HG03280 (cell line): Measurements from ENCODE around the gene RNF31.
A peak's percentile ranks its signal among the peaks of the same experiment; 100 is the strongest.

ENCODE experiments used
- ATAC-seq: cut with Tn5 transposase; IDR thresholded peaks from one replicate; pipeline ENCODE4 v1.9.1; 2021; ENCODE audit warnings: mild to moderate bottlenecking, moderate library complexity; ENCODE audit not compliant: unreplicated experiment

The RNF31 gene

GRCh38 chr14:24116128-24116814 lies 31.0 kb upstream of the RNF31 start:
- no peak for ATAC-seq

GRCh38 chr14:24117179-24117578 lies 30.1 kb upstream of the RNF31 start:
- ATAC-seq: no peak

DNA sequence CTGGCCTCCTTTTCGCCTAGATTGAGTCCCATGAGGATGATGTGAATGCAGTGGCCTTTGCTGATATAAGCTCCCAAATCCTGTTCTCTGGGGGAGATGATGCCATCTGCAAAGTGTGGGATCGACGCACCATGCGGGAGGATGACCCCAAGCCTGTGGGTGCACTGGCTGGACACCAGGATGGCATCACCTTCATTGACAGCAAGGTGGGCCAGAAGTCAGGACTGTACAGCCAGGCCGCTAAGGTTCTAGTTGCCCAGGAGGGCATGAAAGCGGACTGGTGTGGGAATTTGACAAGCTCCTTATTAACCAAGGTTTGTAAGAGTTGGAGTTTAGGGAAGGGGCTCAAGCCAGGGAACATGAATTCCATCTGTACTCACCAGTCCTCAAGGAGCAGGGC lies 27.6 kb upstream of the RNF31 start:
- ATAC-seq: no peak

DNA sequence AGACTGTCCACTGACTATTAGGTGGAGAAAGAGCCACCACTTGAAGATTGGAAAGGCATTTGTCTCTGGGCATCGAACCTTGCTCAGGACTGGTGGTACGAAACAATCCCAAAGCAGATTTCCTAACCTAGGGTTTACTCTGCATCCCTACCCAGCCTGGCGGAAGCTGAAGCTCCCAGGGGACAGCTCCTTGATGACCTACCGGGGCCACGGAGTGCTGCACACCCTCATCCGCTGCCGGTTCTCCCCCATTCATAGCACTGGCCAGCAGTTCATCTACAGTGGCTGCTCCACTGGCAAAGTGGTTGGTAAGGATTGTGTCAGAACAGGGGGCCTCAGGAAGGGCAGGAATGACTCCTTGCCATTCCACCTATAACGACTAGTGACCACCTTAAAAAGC lies 26.1 kb upstream of the RNF31 start:
- ATAC-seq: no peak

- no peak for ATAC-seq
These were observed 24.9 kb upstream of the RNF31 start for GRCh38 chr14:24122416-24122815.

- no peak for ATAC-seq
These were observed 24.4 kb upstream of the RNF31 start for GRCh38 chr14:24122898-24123297.

- ATAC-seq: no peak
These were observed 23.6 kb upstream of the RNF31 start for GRCh38 chr14:24123424-24124417.

DNA sequence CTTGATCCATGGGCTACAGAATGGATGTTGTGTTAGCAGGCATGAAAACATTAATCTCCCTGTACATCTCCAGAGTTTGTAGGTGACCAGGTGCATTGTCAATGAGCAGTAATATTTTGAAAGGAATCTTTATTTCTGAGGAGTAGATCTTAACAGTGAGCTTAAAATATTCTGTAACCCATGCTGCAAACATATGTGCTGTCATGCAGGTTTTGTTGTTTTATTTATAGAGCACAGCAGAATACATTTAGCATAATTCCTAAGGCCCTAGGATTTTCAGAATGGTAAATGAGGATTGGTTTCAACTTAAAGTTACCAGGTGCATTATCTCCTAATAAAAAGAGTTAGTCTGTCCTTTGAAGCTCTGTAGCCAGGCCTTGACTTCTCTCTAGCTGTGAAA lies 20.4 kb upstream of the RNF31 start:
- no peak for ATAC-seq

DNA sequence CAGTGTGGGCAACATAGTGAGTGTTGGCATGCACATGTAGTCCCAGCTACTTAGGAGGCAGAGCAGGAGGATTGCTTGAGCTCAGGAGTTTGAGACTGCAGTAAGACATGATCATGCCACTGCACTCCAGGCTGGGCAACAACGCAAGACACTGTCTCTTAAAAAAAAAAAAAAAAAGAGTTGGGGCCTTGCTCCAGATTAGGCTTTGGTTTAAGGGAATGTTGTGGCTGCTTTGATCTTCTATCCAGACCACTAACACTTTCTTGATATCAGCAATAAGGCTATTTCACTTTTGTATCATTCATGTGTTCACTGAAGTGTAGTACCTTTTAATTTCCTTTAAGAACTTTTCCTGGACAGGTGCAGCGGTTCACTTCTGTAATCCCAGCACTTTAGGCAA lies 19.6 kb upstream of the RNF31 start:
- ATAC-seq: no peak

- ATAC-seq: no peak
These were observed 17.8 kb upstream of the RNF31 start for GRCh38 chr14:24129410-24129998.

GRCh38 chr14:24130380-24130716 lies 16.9 kb upstream of the RNF31 start, which contains the start of gene FITM1:
Gene FITM1 (plus strand): TSS chr14:24130659. CDS start chr14:24131564, 905 bp downstream.
- no peak for ATAC-seq

DNA sequence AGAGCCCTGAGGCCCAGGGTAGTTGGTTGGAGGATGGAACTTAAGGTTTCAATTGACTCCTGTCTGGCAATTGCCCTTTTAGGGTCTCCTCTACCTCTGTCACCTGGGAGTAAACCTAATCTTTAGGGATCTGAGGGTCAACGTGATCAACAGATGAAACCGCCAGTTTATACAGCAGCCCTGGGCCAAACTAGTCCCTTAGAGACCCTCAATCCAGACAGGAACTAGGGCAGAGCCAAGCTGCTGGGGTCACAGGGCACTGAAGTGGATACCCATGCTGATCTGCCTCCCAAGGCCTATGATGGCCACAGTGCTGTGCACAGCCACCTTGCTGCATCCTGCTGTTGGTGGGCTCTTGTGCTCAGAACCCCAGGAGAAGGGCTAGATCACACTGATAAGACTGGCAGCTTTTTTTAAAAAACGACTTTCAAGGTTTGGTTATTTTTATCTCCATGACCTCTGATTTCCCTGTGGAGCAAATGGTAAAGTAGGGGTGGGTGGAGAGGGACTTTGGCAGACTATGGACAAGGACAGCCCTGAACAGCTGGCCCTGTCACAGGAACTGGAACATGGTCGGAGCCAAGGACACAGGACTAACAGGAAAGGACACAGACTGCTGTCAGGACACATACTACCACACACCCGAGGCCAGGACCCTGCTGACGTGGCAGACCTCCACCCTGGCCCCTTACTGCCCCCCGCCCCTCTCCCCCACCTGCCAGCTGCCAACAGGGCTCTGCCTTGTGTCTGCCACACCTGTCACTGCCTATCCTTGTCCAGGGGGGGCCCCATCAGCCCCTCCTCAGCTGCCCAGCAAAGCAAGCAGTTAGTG lies 16.4 kb upstream of the RNF31 start:
- no peak for ATAC-seq

DNA sequence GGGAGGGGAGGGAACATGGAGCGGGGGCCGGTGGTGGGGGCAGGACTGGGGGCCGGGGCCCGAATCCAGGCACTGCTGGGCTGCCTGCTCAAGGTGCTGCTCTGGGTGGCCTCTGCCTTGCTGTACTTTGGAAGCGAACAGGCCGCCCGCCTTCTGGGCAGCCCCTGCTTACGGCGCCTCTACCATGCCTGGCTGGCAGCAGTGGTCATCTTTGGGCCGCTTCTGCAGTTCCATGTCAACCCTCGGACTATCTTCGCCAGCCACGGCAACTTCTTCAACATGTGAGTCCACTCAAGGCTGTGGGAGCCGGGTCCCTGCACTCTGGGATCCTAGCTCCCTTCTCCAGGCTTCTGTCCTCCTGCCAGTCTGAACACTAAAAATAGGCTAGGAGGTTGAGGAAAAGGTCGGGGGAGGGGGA lies 15.7 kb upstream of the RNF31 start:
- ATAC-seq: no peak

GRCh38 chr14:24132061-24132685 lies 15.1 kb upstream of the RNF31 start:
- no peak for ATAC-seq

DNA sequence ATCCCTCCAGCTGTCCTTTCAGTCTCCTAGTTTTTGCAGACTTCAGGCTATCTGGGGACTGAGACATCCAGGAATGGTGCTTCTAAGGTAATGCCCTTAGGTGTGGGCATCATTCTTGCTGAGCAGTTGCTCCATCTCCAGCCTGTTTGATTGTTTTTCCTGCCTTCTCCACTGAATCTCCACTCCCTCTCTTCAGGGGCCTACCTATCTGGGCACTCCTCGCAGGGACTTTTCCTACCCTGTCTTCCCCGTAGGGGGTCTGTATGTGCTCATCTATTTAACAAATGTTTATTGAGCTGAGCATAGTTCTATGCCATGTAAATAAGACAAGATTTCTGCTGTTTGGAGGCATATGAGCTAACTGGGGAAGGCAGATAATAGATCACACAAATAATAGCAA lies 14.3 kb upstream of the RNF31 start:
- ATAC-seq: no peak

DNA sequence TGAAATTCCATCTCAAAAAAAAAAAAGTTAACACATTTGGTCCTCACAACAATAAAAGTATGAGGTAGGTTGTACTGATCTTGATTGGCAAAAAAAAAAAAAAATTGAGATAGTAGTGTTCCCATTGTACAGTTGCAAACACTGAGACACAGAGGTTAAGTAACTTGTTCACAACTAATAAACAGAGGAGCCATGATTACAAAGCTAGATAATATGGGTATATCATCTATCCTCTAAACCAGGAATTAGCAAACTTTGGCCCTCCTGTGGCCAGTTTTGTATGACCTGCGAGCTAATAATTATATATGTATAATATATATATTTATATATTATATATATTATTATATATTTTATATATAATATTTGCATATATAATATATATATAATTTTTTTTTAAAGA lies 13.6 kb upstream of the RNF31 start:
- no peak for ATAC-seq

DNA sequence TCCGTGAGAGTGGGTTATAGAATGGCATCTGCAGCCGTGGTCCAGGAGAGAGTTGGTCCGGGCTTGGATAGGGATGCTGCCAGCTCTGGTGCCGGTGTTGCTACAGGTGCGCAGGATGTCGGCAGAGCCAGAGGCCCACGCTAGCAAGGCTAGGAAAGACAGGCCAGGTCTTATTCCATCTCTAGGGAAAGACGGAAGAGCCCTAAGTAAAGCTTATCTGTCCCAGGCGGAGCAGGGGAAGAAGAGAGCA lies 11.8 kb upstream of the RNF31 start:
- peak; percentile 8 for ATAC-seq

DNA sequence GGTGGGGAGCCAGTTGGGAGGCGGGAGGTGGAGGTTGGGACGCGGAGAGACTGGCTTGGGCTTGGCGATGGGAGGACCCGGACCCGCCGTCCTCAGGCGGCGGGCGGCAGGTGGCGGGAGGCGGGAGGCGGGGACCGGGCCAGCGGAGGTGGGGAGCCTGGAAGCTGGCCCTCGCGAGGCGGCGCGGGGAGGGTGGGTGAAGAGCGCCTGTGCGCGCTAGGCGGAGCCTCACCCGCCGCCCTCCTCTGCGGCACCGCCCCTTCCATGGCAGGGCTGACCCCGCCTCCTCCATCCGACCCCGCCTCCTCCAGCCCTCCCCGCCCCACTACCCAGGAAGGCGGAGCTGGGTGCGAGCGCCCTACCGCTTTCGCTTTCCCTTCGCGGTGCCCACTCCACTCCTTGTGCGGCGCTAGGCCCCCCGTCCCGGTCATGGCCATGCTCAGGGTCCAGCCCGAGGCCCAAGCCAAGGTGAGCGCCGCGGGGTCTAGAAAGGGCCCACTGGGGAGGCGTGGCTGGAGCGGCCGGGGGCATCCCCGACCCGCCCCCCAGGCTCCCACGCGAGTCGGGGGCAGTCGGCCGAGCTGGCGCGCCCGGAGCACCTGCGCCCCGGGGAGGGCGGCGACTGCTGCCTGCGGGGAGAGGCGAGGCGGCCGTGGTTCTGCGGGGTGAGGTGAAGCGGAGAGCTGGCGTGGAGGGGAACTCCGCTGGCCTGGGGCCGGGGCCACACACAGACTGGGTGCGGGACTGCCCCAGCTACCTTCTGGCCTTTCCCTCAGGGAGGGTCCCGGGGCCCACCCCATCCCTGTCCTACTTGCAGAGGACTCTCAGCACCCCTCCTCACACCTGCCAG lies 11.2 kb upstream of the RNF31 start, which contains the start of gene PSME1:
PSME1 (plus strand) TSS at position 361 of the 850 bp plus-strand sequence; CDS start at position 430, 69 bp downstream.
- peak; percentile 92 for ATAC-seq

- no peak for ATAC-seq
These were observed 10.4 kb upstream of the RNF31 start for GRCh38 chr14:24136684-24137528.
